ENCODE measurements around the gene SPACA7. TPM values are rescaled to one million over a fixed set of nuclear protein-coding genes. Genes with fewer than 3 reads are reported as not detected.
A peak's percentile ranks its signal among the peaks of the same experiment; 100 is the strongest.

Gene SPACA7, protein sequence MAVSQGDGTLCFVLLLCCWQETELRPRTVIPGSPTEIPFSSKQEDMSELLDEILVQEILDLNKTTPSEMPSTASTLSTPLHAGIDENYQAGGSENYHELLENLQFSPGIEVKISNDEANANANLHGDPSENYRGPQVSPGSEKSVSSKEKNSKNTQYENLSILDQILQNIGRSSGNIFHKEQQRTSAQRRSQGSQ
- total RNA-seq (not detected), polyA plus RNA-seq (ENCODE audit: insufficient read length in 2 of 2) (not detected)
- long read RNA-seq, donor 1, result 0 reads
- long read RNA-seq, donor 2, result 0 reads
- long read RNA-seq, donor 3, result 0 reads
- long read RNA-seq, donor 4, result 0 reads

DNA sequence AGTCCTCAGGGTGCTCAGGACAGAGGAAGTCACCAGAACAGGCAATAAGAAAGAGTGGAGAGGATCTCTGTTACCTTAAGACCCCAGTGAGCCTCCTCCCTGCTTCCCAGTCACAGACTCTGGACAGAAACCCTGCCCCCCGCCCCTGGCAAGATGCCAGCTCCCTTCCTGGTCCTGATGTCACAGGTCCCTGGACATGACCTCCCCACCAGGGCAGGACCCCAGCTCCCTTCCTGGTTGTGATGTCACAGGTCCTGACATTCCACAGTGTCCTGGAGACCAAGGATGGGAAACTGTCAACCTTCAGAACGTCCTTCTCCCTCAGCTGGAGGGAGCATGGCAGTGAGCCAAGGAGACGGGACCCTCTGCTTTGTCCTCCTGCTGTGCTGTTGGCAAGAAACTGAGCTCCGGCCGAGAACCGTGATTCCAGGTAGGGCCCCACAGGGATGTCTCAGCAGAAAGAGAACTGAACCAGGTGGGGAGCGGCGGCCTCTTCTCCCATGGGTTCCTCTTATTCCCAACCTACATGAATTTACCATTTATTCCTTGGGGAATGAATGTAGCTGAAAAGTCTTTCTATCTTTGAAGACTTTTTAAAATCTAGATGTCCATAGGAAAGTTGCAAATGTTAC, at the start of gene SPACA7:
Gene SPACA7 (plus strand): TSS at position 306 of the 632 bp plus-strand sequence. CDS start 31 bp downstream, at position 337.
- DNase-seq (ENCODE audit: low read depth in 4 of 6, low spot score in 6 of 6), result no peak
- H3K27me3 ChIP-seq (ENCODE audit: control insufficient read depth, insufficient read depth, low read length), result no peaks in the 10 kb centered on the region
- H3K4me3 ChIP-seq (ENCODE audit: low read depth, low read length), result no peak within 1 kb of the TSS
- H3K27ac ChIP-seq (ENCODE audit: low read depth, low read length), result no peak within 1 kb of the TSS
- WGBS (ENCODE audit: insufficient coverage), result 47% methylated on average over 4 of the region's 8 CpGs
- H3K36me3 ChIP-seq (ENCODE audit: control insufficient read depth, insufficient read depth, low read length), result no peaks in the 10 kb centered on the region
- no peaks in the 10 kb centered on the region for H3K4me1 ChIP-seq (ENCODE audit: control insufficient read depth, insufficient read depth, low read length)
- H3K9me3 ChIP-seq (ENCODE audit: control insufficient read depth, insufficient read depth, low read length), result peaks cover 2% of the 10 kb centered on the region

DNA sequence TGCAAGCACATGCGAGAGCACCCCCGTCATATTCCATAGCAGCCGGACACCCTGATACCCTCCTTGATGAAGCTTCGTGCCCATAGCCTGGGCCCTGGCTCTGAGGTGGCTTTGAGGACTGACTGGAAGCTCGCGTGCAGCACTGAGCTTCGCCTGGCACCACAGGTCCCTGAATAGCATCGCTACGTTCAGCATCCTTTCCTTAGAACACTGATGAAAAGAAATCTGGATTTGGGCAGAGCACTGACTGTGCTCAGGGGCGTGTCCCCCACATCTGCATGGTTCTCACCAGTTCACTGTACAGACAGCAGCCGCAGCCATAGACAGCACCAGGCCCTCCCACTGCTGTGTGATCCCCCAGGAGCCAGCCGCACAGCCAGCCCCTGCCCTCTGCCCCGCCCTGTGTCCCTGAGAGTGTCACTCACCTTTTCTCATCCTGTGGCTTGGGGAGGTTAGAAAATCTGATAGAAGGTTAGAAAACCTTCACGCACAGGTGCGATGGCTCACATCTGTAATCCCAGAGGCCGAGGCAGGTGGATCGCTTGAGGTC, 49.3 kb upstream of the SPACA7 start:
- WGBS (ENCODE audit: insufficient coverage), result 75% methylated on average over 14 of the region's 17 CpGs

DNA sequence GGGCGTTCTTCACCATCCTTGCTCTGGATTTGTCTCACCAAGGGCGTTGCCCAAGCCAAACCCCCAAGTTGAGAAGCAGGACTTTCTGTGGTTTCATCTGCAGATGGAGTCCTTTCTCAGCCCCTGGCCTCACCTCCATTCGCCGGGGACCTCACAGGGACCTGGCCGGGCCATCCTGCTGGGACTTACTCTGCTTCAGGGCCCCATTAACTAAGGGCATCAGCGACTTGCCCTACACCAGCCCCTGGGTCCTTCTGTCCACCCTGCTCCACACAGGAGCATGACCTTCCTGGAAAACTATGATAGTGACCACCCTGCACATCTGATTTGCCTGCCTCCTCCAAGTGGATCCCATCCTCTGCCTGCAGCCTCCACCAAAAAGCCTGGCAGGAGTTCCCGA, 47.2 kb upstream of the SPACA7 start:
- peaks cover 15% of the 10 kb centered on the region for H3K4me1 ChIP-seq (ENCODE audit: control insufficient read depth, insufficient read depth, low read length)
- H3K27me3 ChIP-seq (ENCODE audit: control insufficient read depth, insufficient read depth, low read length), result peaks cover 32% of the 10 kb centered on the region
- no peak overlapping the region for H3K4me3 ChIP-seq (ENCODE audit: low read depth, low read length)

More for the DNA sequence above, 49.3 kb upstream of the SPACA7 start:
- Histone ChIP-seq H3K27ac (ENCODE audit: low read depth, low read length) (no peak overlapping the region), H3K9me3 (ENCODE audit: control insufficient read depth, insufficient read depth, low read length) (no peaks in the 10 kb centered on the region), H3K4me1 (ENCODE audit: control insufficient read depth, insufficient read depth, low read length) (peaks cover 15% of the 10 kb centered on the region), H3K27me3 (ENCODE audit: control insufficient read depth, insufficient read depth, low read length) (peaks cover 19% of the 10 kb centered on the region), H3K36me3 (ENCODE audit: control insufficient read depth, insufficient read depth, low read length) (no peaks in the 10 kb centered on the region), H3K4me3 (ENCODE audit: low read depth, low read length) (no peak overlapping the region)
- DNase-seq (ENCODE audit: low read depth in 4 of 6, low spot score in 6 of 6), result no peak

DNA sequence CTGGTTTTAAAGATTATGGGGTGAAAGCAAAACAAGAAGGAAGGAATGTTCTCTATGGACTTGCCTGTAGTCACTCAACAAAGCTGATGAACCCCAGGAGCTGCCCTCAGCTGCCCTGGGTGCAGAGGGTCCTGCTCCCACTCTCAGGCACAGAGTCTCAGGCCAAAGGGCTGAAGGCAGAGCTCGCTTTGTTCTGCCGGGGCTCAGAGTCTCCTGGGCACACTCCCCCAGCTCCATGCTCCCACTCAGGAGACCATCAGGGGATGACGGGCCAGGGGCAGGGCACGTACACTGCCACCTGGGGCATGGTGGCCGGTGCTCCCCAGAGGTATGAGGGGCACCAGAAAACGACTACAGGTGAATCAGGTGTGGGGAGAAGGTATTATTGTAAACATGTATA, 46.8 kb upstream of the SPACA7 start:
- WGBS (ENCODE audit: insufficient coverage), result 90% methylated on average over 4 of the region's 6 CpGs
- Histone ChIP-seq H3K36me3 (ENCODE audit: control insufficient read depth, insufficient read depth, low read length) (no peaks in the 10 kb centered on the region), H3K4me1 (ENCODE audit: control insufficient read depth, insufficient read depth, low read length) (peaks cover 15% of the 10 kb centered on the region), H3K27me3 (ENCODE audit: control insufficient read depth, insufficient read depth, low read length) (peaks cover 32% of the 10 kb centered on the region), H3K27ac (ENCODE audit: low read depth, low read length) (no peak overlapping the region), H3K9me3 (ENCODE audit: control insufficient read depth, insufficient read depth, low read length) (no peaks in the 10 kb centered on the region), H3K4me3 (ENCODE audit: low read depth, low read length) (no peak overlapping the region)
- no peak for DNase-seq (ENCODE audit: low read depth in 4 of 6, low spot score in 6 of 6)

More for the DNA sequence above, 47.2 kb upstream of the SPACA7 start:
- no peak for DNase-seq (ENCODE audit: low read depth in 4 of 6, low spot score in 6 of 6)
- no peaks in the 10 kb centered on the region for H3K36me3 ChIP-seq (ENCODE audit: control insufficient read depth, insufficient read depth, low read length)
- H3K9me3 ChIP-seq (ENCODE audit: control insufficient read depth, insufficient read depth, low read length), result no peaks in the 10 kb centered on the region
- WGBS (ENCODE audit: insufficient coverage), result 82% methylated on average over 6 of the region's 7 CpGs
- H3K27ac ChIP-seq (ENCODE audit: low read depth, low read length), result no peak overlapping the region

DNA sequence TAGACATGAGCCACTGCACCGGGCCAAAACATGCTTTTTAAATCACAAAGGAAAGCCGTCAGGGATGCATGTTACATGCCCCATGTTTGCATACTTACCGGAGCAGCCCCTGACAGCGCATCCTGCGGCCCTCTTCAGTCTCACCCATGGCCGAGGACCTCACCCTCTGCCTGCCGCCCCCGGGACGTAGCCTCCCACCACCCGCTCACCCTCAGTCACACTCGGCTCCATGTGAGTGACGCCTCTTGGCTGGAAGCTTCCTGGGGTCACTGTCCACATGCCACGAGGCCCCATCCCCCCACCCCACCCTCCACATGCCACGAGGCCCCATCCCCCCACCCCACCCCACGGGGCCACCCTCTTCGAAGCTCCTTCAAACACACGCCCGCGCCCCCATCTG, 46.1 kb upstream of the SPACA7 start:
- 88% methylated on average over 10 of the region's 19 CpGs for WGBS (ENCODE audit: insufficient coverage)

DNA sequence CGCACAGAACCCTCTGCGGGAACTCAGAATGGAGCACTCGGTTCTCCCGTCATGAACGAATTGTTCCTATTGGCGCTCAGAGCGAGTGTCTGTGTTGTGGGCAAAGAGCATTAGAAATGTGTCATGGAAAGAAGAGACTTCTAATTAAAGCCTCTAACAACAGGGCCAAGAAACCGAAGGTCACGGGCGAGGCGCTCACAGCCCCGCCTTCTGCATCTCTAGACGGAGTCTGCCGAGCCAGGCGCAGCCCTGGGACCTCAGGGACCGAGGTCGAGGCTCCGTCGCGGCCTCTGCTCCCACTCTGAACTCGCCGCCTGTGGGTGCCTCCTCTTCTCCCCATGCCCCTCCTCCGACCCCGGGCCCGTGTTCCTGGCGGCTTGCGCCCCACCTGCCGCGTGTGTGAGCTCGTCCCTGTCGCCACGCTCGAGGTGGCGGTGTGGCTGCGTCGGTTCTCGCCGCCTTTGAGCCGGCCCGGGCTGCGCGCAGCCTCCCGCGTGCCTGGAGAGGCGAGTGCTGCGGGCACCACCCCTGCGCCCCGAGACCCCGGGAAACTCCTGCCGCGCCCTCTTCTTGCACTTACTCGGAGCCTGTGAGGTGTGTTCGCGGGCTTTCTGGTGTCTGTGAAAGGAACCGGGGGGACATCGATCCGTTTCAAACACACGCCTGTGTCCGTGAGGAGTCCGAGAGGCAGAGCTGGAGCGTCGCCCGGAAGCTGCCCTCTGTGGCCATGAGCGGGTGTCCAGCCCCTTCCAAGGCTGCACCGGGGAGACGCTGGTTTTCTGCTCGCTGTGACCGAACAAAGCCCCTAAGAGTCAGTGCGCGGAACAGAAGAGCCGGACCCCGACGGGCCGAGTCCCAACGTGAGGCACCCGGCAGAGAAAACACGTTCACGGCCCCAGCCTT, 45.4 kb upstream of the SPACA7 start:
- peaks cover 32% of the 10 kb centered on the region for H3K27me3 ChIP-seq (ENCODE audit: control insufficient read depth, insufficient read depth, low read length)
- no peak overlapping the region for H3K4me3 ChIP-seq (ENCODE audit: low read depth, low read length)
- H3K9me3 ChIP-seq (ENCODE audit: control insufficient read depth, insufficient read depth, low read length), result no peaks in the 10 kb centered on the region
- WGBS (ENCODE audit: insufficient coverage), result 17% methylated on average over 74 of the region's 78 CpGs
- DNase-seq (ENCODE audit: low read depth in 4 of 6, low spot score in 6 of 6), result peak in 2 of 6 donors; percentile 34 to 40
- H3K36me3 ChIP-seq (ENCODE audit: control insufficient read depth, insufficient read depth, low read length), result no peaks in the 10 kb centered on the region
- no peak overlapping the region for H3K27ac ChIP-seq (ENCODE audit: low read depth, low read length)
- peaks cover 15% of the 10 kb centered on the region for H3K4me1 ChIP-seq (ENCODE audit: control insufficient read depth, insufficient read depth, low read length)

More for the DNA sequence above, 46.1 kb upstream of the SPACA7 start:
- H3K4me3 ChIP-seq (ENCODE audit: low read depth, low read length), result no peak overlapping the region
- H3K36me3 ChIP-seq (ENCODE audit: control insufficient read depth, insufficient read depth, low read length), result no peaks in the 10 kb centered on the region
- no peak overlapping the region for H3K27ac ChIP-seq (ENCODE audit: low read depth, low read length)
- peaks cover 15% of the 10 kb centered on the region for H3K4me1 ChIP-seq (ENCODE audit: control insufficient read depth, insufficient read depth, low read length)
- no peak for DNase-seq (ENCODE audit: low read depth in 4 of 6, low spot score in 6 of 6)
- no peaks in the 10 kb centered on the region for H3K9me3 ChIP-seq (ENCODE audit: control insufficient read depth, insufficient read depth, low read length)
- peaks cover 32% of the 10 kb centered on the region for H3K27me3 ChIP-seq (ENCODE audit: control insufficient read depth, insufficient read depth, low read length)

DNA sequence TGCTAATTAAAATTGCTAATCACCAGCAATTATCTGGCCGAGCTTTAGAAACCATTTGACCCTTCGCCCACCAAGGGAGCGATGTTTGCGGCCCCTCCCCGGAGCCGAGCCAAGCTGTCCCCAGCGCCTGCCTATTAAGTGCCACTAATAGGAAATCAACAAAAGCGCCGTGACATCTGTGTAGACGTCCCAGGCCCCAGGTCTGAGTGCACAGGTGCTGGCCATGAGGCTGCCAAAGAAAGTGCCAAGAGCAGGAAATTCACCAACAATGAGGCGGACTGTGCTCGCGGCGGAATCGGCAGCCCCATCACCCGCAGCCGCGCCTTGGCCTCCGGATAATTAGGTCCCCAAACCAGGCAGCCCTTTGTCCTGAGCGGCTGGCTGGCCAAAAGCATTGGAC, 44.5 kb upstream of the SPACA7 start:
- DNase-seq (ENCODE audit: low read depth in 4 of 6, low spot score in 6 of 6), result peak in 2 of 6 donors; percentile 40 to 45
- H3K36me3 ChIP-seq (ENCODE audit: control insufficient read depth, insufficient read depth, low read length), result no peaks in the 10 kb centered on the region
- H3K4me1 ChIP-seq (ENCODE audit: control insufficient read depth, insufficient read depth, low read length), result peaks cover 15% of the 10 kb centered on the region
- 11% methylated on average over 19 of the region's 20 CpGs for WGBS (ENCODE audit: insufficient coverage)
- H3K9me3 ChIP-seq (ENCODE audit: control insufficient read depth, insufficient read depth, low read length), result no peaks in the 10 kb centered on the region
- H3K27ac ChIP-seq (ENCODE audit: low read depth, low read length), result no peak overlapping the region
- no peak overlapping the region for H3K4me3 ChIP-seq (ENCODE audit: low read depth, low read length)
- H3K27me3 ChIP-seq (ENCODE audit: control insufficient read depth, insufficient read depth, low read length), result peaks cover 32% of the 10 kb centered on the region

DNA sequence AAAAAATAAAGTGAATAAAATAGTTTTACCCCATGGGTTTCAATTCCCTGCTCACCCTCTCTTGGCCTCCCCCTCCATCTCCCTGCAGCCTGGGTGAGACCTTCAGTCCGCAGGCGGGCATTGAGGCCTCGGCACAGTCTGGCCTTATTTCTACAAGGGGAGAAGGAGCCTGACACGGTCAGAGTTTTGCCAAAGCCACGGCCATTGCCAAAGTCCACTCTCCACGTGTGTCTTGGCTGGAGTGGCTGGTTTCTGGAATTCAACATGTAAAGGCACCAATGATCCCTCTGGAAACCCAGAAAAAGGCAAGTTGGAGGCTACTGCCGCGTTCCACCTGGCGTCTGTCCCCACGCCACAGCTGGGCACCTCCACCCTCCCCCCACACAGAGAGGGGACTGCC, 43.4 kb upstream of the SPACA7 start:
- Histone ChIP-seq H3K27me3 (ENCODE audit: control insufficient read depth, insufficient read depth, low read length) (peaks cover 32% of the 10 kb centered on the region), H3K27ac (ENCODE audit: low read depth, low read length) (no peak overlapping the region), H3K4me1 (ENCODE audit: control insufficient read depth, insufficient read depth, low read length) (peaks cover 15% of the 10 kb centered on the region), H3K9me3 (ENCODE audit: control insufficient read depth, insufficient read depth, low read length) (peaks cover 3% of the 10 kb centered on the region), H3K4me3 (ENCODE audit: low read depth, low read length) (no peak overlapping the region), H3K36me3 (ENCODE audit: control insufficient read depth, insufficient read depth, low read length) (no peaks in the 10 kb centered on the region)
- 76% methylated on average over 10 of the region's 10 CpGs for WGBS (ENCODE audit: insufficient coverage)
- DNase-seq (ENCODE audit: low read depth in 4 of 6, low spot score in 6 of 6), result no peak

DNA sequence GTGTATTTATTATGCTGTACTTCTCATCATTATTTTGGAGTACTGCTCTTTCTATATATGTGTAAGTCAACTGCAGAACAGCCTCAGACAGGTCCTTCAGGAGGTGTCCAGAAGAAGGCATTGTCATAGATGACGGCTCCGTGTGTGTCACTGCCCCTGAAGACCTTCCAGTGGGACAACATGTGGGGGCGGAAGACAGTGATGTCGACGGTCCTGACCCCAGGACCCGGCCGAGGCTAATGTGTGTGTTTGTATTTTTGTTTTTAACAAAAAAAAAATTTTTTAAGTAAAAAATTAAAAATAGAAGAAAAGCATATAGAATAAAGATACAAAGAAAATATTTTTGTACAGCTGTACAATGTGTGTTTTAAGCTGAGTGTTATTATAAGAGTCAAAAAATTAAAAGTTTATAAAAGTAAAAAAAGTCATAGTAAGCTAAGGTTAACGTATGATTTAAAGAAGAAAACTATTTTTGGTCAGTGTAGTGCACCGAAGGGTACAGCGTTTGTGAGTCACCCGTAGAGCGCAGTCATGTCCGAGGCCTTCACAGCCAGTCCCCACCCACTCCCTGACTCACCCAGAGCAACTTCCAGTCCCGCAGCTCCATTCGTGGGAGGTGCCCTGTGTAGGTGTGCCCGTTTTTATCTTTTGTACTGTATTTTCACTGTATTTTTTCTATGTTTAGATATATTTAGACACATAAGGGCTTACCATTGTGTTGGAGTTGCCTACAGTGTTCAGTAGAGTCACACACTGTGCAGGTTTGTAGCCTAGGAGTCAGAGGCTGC, 42.2 kb upstream of the SPACA7 start:
- Histone ChIP-seq H3K9me3 (ENCODE audit: control insufficient read depth, insufficient read depth, low read length) (peaks cover 3% of the 10 kb centered on the region), H3K36me3 (ENCODE audit: control insufficient read depth, insufficient read depth, low read length) (no peaks in the 10 kb centered on the region), H3K4me3 (ENCODE audit: low read depth, low read length) (no peak overlapping the region), H3K4me1 (ENCODE audit: control insufficient read depth, insufficient read depth, low read length) (peaks cover 15% of the 10 kb centered on the region), H3K27ac (ENCODE audit: low read depth, low read length) (no peak overlapping the region), H3K27me3 (ENCODE audit: control insufficient read depth, insufficient read depth, low read length) (peaks cover 32% of the 10 kb centered on the region)
- 76% methylated on average over 5 of the region's 16 CpGs for WGBS (ENCODE audit: insufficient coverage)
- DNase-seq (ENCODE audit: low read depth in 4 of 6, low spot score in 6 of 6), result no peak

All from spinal cord (tissue), 10 donors.